ENCODE results near the gene OGDH. TPM values are rescaled to one million over a fixed set of nuclear protein-coding genes. Genes with fewer than 3 reads are reported as not detected.

OGDH gene
- total RNA-seq, 4 donors from 2014 or later: 88.3 to 246 (median 217) TPM

DNA sequence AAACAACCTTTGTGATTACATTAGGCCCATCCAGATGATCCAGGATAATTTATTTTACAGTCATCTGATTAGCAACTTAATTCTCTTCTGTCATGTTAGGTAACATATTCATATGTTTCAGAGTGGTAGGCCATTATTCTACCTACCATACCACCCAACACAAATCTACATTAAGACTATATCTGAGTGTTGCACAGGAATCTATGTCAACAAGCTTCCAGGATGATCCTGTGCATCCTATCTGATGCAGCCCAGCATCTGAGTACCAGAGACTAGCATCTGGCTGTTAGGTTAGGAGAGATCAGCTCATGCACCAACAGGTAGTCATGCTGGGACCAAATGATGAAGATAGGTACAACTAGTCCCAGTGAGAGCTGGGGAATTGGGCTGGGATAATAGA lies 31.4 kb upstream of the OGDH start:
- no peak for DNase-seq
- H3K4me3 ChIP-seq: peak overlapping the region in 1 of 4 donors; percentile 92
- H3K9me3 ChIP-seq: no peaks in the 10 kb centered on the region
- H3K27ac ChIP-seq: peak overlapping the region in 1 of 4 donors; percentile 95
- peaks cover 0 to 31% (median 4%) of the 10 kb centered on the region in 4 donors for H3K4me1 ChIP-seq
- peaks cover 0 to 69% (median 0%) of the 10 kb centered on the region in 3 donors for H3K36me3 ChIP-seq
- TF ChIP-seq POLR2A (IDR thresholded peaks at IDR 0.05): no peak
- TF ChIP-seq, protein P1, sequence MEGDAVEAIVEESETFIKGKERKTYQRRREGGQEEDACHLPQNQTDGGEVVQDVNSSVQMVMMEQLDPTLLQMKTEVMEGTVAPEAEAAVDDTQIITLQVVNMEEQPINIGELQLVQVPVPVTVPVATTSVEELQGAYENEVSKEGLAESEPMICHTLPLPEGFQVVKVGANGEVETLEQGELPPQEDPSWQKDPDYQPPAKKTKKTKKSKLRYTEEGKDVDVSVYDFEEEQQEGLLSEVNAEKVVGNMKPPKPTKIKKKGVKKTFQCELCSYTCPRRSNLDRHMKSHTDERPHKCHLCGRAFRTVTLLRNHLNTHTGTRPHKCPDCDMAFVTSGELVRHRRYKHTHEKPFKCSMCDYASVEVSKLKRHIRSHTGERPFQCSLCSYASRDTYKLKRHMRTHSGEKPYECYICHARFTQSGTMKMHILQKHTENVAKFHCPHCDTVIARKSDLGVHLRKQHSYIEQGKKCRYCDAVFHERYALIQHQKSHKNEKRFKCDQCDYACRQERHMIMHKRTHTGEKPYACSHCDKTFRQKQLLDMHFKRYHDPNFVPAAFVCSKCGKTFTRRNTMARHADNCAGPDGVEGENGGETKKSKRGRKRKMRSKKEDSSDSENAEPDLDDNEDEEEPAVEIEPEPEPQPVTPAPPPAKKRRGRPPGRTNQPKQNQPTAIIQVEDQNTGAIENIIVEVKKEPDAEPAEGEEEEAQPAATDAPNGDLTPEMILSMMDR (IDR thresholded peaks at IDR 0.05): no peak
- H3K27me3 ChIP-seq: no peaks in the 10 kb centered on the region

DNA sequence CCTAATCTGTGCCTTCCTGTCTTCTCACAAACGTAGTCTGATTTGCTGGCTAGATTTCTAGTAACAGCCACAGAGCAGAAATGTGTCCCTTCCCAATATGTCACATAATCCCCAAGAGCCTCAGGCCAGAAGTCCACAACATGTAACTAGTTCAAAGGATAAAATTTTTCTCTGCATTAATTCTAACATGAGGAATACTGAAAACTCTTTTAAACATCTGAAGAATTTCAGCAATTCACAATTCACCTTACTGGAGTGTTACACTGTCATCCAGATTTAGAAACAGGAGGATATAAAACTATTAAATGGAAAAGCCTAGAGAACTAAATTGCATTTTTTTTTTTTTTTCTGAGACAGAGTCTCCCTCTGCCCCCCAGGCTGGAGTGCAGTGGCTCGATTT lies 30.2 kb upstream of the OGDH start:
- Histone ChIP-seq H3K36me3 (peaks cover 0 to 64% (median 0%) of the 10 kb centered on the region in 3 donors), H3K9me3 (no peaks in the 10 kb centered on the region), H3K27ac (no peak overlapping the region), H3K27me3 (no peaks in the 10 kb centered on the region), H3K4me3 (no peak overlapping the region), H3K4me1 (peaks cover 0 to 43% (median 11%) of the 10 kb centered on the region in 4 donors)
- TF ChIP-seq POLR2A (IDR thresholded peaks at IDR 0.05): no peak
- TF ChIP-seq, protein P1 (IDR thresholded peaks at IDR 0.05): no peak
- no peak for DNase-seq

DNA sequence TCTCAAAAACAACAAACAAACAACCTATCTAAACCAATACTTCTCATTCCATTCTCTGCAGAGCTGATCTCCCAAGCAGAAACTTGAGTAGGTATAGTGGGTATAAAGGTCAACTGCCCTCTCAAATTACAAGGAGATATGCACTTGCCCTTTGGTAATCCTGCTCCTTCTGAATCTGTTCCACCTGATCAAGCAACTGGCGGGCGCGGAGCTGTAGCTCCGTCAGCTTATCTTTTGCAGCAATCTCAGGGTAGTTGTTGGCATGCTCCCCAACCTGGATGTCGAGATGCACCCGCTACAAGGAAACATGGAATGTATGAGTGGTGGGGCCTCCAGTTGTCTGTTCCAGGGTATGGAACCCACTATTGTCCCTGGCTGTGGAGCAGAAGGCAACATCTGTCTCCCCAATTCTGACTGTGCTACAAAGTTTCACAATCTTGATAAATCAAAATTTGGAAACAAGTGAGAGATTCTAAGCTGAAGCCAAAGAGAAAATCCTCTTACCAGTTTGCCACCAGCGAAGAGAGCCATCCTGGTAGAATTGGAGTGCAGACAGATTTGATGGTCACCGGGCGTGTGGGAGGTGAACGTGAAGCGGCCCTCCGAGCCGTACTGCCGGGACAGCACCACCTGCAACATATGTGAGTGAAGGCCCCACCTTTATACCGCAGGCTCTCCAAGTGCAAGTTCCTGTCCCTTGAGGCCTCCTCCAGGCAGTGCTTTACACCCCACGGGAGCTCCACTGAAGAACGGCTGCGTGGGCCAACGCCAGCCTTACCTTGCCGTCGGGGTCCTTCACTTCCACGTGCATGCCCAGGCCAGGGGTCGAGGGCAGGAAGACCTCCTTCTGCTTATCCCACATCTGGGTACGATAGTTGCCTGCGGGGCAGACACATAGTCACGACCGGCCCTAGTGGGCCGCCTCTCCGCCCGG lies 25.2 kb upstream of the OGDH start:
- Histone ChIP-seq H3K9me3 (no peaks in the 10 kb centered on the region), H3K4me1 (peaks cover 0 to 25% (median 10%) of the 10 kb centered on the region in 4 donors), H3K4me3 (peak overlapping the region; percentile 67 to 97 (median 85)), H3K27ac (peak overlapping the region; percentile 89 to 99 (median 96)), H3K36me3 (peaks cover 0 to 38% (median 0%) of the 10 kb centered on the region in 3 donors), H3K27me3 (no peaks in the 10 kb centered on the region)
- TF ChIP-seq, protein P1 (IDR thresholded peaks at IDR 0.05): no peak
- TF ChIP-seq POLR2A (IDR thresholded peaks at IDR 0.05): peak; percentile 55 to 63
- DNase-seq: peak; percentile 44 to 73 (median 72)

DNA sequence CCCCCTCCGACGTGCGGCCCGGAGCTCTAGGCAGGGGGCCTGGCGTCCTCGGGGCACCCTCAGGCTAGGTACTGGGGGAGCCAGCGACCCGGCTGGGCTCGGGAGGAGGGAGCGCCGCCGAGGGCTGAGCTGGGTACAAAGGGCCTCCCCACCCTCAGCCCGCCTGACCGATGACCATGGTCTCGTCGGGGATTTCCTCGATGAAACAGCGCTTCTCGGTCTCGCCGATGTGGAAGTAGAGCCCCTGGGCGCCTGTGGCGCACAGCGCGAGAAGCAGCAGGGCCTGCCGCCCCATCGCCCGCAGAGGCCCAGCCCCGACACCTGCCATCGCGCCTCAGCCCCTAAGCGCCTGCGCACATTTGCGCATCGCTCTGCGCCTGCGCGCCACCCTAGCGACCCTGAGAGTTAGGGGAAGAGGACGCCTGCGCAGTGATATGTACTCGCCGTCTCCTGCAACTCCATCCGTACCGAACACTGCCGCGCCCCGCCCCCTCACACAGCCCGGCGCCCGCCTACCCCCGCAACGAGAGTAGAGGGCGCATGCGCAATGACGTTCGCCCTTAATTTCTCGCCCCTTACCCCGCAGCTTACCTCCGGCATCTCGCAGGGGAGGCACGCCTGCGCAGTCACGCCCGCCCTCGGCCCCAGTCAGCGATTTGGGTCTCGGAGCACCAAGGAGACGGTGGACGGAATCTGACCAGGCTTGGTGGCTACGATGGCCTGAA lies 24.4 kb upstream of the OGDH start, which contains the start of gene TMED4:
Gene TMED4 (minus strand): TSS at position 353 of the 725 bp plus-strand sequence. CDS start 25 bp downstream, at position 328.
- H3K9me3 ChIP-seq: no peaks in the 10 kb centered on the region
- DNase-seq: peak; percentile 99 to 100 (median 99)
- TF ChIP-seq, protein P1 (IDR thresholded peaks at IDR 0.05): no peak
- peak; percentile 91 for TF ChIP-seq POLR2A (IDR thresholded peaks at IDR 0.05)
- no peaks in the 10 kb centered on the region for H3K27me3 ChIP-seq
- H3K36me3 ChIP-seq: peaks cover 0 to 35% (median 0%) of the 10 kb centered on the region in 3 donors
- peak within 1 kb of the TSS; percentile 67 to 97 (median 85) for H3K4me3 ChIP-seq
- H3K27ac ChIP-seq: peak within 1 kb of the TSS; percentile 89 to 99 (median 96)
- H3K4me1 ChIP-seq: peaks cover 0 to 25% (median 10%) of the 10 kb centered on the region in 4 donors

DNA sequence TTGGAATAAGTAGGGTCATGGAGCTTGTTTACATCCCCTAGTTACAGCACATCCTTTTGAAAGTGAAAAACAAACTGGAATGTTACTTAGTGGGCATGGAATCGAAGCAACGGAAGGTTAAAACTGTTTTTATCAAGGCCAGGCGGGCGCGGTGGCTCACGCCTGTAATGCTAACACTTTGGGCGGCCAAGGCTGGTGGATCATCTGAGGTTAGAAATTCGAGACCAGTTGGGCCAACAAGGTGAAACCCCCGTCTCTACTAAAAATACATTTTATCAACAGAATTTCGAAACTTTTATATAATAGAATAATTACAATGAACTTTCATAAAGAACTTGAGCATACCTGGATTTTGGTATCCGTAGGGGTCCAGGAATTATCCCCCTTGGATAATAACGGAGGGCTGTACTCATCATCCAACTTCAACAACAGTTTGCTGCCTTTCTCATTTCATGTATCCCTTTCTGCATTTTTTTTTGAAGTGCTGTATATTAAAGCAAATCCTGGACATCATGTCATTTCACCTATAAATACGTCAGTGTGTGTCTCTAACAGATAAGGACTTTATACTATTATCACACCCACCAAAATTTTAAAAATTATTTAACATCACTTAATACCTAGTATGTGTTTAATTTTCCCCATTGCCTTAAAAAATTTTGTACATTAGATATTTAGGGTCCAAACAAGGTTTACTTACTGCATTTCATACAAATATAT lies 23.1 kb upstream of the OGDH start:
- peaks cover 0 to 27% (median 10%) of the 10 kb centered on the region in 4 donors for H3K4me1 ChIP-seq
- H3K27me3 ChIP-seq: no peaks in the 10 kb centered on the region
- no peak for DNase-seq
- H3K36me3 ChIP-seq: peaks cover 0 to 22% (median 0%) of the 10 kb centered on the region in 3 donors
- TF ChIP-seq, protein P1 (IDR thresholded peaks at IDR 0.05): no peak
- TF ChIP-seq POLR2A (IDR thresholded peaks at IDR 0.05): no peak
- peak overlapping the region; percentile 67 to 97 (median 85) for H3K4me3 ChIP-seq
- no peaks in the 10 kb centered on the region for H3K9me3 ChIP-seq
- H3K27ac ChIP-seq: peak overlapping the region; percentile 89 to 99 (median 96)

Data from Peyer's patch (tissue), 4 donors.